HG02885 (cell line): ENCODE results near the gene MAPKAPK2.

ENCODE experiments used
- ATAC-seq: cut with Tn5 transposase; IDR thresholded peaks from one replicate; pipeline ENCODE4 v1.9.1; 2021; ENCODE audit warnings: mild to moderate bottlenecking; ENCODE audit not compliant: unreplicated experiment, poor library complexity

MAPKAPK2 gene

GRCh38 chr1:206658981-206659273 lies 25.8 kb upstream of the MAPKAPK2 start:
- no peak for ATAC-seq

- no peak for ATAC-seq
Observed at GRCh38 chr1:206660136-206660535, 24.6 kb upstream of the MAPKAPK2 start.

GRCh38 chr1:206661161-206661820 lies 23.4 kb upstream of the MAPKAPK2 start:
- no peak for ATAC-seq

GRCh38 chr1:206662396-206663092 lies 22.2 kb upstream of the MAPKAPK2 start:
- ATAC-seq = no peak

- ATAC-seq = no peak
Observed at GRCh38 chr1:206663362-206663761, 21.3 kb upstream of the MAPKAPK2 start.

GRCh38 chr1:206663832-206664652 lies 20.7 kb upstream of the MAPKAPK2 start:
- ATAC-seq = peak; percentile 49

- no peak for ATAC-seq
Observed at GRCh38 chr1:206664740-206665139, 20.0 kb upstream of the MAPKAPK2 start.

GRCh38 chr1:206666031-206666561 lies 18.6 kb upstream of the MAPKAPK2 start:
- no peak for ATAC-seq

- no peak for ATAC-seq
Observed at GRCh38 chr1:206666954-206667665, 17.6 kb upstream of the MAPKAPK2 start.

GRCh38 chr1:206668351-206668750 lies 16.4 kb upstream of the MAPKAPK2 start:
- ATAC-seq = no peak

- no peak for ATAC-seq
Observed at GRCh38 chr1:206668874-206669410, 15.8 kb upstream of the MAPKAPK2 start.

GRCh38 chr1:206672011-206672688 lies 12.6 kb upstream of the MAPKAPK2 start:
- ATAC-seq = no peak

GRCh38 chr1:206672844-206673758 lies 11.6 kb upstream of the MAPKAPK2 start:
- ATAC-seq = no peak

- no peak for ATAC-seq
Observed at GRCh38 chr1:206674236-206674635, 10.5 kb upstream of the MAPKAPK2 start.

GRCh38 chr1:206674745-206675175 lies 9.9 kb upstream of the MAPKAPK2 start:
- no peak for ATAC-seq

GRCh38 chr1:206676499-206676898 lies 8.2 kb upstream of the MAPKAPK2 start:
- no peak for ATAC-seq

- ATAC-seq = peak; percentile 34
Observed at GRCh38 chr1:206678490-206678889, 6.2 kb upstream of the MAPKAPK2 start.

- peak; percentile 81 for ATAC-seq
Observed at GRCh38 chr1:206679738-206680211, 4.9 kb upstream of the MAPKAPK2 start.
